ENCODE measurements around the gene EDDM3A.

Gene EDDM3A

DNA sequence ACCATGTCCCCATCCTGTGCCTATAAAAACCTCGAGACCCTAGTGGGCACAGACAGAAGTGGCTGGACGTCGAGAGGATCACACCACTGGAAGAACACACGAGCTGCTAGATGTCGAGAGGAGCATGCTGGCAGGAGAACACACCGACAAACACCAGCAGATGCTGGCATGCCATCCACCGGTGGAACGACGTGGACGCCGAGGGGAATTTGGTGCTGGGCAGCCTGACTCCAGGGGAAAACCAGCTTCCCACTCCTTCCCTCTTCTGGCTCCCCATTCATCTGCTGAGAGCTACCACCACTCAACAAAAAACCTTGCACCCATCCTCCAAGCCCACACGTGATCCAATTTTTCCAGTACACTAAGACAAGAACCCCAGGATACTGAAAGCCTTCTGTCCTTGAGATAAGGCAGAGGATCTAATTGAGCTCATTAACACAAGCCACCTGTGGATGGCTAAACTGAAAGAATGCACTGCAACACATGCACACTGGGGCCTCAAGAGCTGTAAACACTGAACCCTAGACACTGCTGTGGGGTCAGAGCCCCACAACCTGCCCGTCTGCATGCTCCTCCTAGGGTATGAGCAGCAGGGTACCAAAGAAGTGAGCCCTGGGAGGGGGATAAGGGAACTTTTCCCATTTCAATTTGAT is 44.9 kb downstream of the EDDM3A start:
- no peak for DNase-seq

DNA sequence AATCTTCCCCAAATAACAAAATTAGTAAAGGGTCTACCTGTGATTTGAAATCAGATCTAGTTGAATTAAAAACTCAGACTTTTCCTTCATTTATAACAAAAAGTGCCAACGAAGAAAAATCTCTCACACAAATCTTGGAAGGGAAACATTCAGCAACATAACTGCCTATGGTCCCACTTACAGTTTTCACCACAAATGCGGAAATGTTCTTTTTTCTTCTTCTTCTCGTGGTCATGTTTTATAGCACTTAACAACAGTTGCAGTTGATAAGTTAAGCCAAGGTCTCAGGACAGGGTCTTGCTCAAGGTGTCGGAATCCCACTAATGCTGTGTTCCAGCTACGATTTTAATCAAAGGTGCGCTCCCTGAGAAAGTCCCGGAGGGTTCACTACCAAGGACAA is 45.5 kb downstream of the EDDM3A start:
- no peak for DNase-seq

DNA sequence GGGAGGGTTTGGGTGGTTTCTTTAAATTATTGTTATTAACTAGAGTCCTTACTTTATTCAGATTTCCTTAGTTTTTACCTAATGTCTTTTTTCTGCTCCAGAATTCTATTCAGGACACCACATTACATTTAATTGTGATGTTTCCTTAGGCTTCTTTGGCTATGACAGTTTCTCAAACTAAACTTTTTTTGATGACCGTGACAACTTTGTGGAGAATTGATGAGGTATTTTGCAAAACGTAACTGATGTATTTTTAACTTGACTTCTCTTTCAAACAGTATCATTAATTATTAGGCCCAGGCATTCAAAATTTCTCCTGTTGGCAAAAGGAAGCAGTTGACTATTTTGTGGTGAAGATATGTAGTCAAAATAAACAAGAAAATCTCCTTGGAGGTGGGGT is 45.9 kb downstream of the EDDM3A start:
- no peak for DNase-seq

DNA sequence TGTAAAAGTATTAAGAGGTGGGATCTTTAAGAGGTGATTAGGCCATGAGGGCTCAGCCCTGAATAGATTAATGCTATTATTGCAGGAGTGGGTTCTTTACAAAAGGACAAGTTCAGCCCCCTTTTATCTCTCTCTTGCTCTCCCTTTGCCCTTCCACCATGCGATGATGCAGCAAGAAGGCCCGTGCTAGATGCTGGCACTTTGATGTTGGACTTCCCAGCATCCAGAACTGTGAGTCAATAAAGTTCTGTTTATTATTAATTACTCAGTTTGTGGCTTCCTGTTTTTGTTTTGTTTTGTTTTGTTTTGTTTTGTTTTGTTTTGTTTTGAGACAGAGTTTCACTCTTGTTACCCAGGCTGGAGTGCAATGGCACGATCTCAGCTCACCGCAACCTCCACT is 46.9 kb downstream of the EDDM3A start:
- DNase-seq, result no peak

DNA sequence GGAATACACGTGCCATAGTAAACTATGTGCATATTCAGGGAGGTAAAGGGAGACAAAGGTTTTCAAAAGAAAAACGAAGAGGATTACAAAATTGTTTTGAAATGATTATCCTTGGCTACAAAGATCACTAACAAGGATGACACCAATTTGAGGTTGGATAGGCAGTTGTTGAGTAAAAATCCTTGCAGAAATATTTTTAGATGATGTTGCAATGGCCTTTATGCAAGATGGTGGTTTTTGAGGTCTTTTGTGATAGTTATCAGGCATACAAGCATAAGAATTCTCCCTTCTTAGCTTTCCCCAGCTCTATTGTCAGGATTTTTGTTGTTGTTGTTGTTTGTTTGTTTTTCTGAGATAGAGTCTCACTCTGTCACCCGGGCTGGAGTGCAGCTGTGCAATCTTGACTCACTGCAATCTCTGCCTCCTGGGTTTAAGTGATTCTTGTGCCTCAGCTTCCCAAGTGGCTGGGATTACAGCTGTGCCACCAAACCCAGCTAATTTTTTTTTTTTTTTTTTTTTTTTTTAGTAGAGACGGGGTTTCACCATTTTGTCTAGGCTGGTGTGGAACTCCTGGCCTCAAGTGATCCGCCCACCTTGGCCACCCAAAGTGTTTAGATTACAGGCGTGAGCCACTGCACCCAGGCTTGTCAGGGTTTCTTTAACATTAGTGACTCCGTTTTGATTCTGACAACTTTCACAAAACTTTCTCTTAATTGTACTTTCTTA is 49.1 kb downstream of the EDDM3A start:
- DNase-seq, result no peak

DNA sequence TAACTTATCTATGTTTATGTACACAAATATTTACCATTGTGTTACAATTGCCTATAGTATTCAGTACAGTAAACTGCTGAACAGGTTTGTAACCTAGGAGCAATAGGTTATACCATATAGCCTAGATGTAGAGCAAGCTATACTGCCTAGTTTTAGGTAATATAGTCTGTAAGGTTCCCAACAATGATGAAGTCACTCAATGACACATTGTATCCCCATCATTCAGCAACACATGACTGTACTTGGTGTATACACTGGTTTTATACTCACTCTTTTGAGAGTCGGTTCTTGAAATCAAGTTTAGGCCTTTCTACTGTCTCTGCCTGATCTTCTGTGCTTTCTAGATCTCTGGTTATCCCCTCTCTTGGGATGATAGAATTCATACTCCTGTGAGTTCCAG is 51.5 kb downstream of the EDDM3A start:
- no peak for DNase-seq
